H7 (cell line): Measurements from ENCODE around the gene DCN. TPM values are rescaled to one million over a fixed set of nuclear protein-coding genes. Genes with fewer than 3 reads are reported as not detected.

Experiments
- DNase-seq: peaks from one replicate; pipeline ENCODE4 v3.0.0; 2012
- H3K27me3 ChIP-seq: 2 replicates; pipeline ENCODE4 v1.6.0; 2011; ENCODE audit warnings: mild to moderate bottlenecking, low read length; ENCODE audit not compliant: control insufficient read depth, insufficient read depth
- H3K36me3 ChIP-seq: replicated peaks from 2 replicates; pipeline ENCODE4 v1.5.1; 2011; ENCODE audit warnings: low read length; ENCODE audit not compliant: control insufficient read depth, insufficient read depth
- H3K4me3 ChIP-seq: 2 replicates; pipeline ENCODE4 v1.5.1; 2011; ENCODE audit warnings: low read depth, mild to moderate bottlenecking, control low read depth, low read length, moderate library complexity; ENCODE audit not compliant: insufficient read depth
- total RNA-seq: library from RNA; depleted of rRNA; stranded (reverse); fragments of >200 nt; shearing (Covaris generic); gene quantifications from 2 replicates; pipeline ENCODE4 v1.2.3, GENCODE V29; 2014

DCN gene
- total RNA-seq, 1 experiment from 2014 or later: not detected

DNA sequence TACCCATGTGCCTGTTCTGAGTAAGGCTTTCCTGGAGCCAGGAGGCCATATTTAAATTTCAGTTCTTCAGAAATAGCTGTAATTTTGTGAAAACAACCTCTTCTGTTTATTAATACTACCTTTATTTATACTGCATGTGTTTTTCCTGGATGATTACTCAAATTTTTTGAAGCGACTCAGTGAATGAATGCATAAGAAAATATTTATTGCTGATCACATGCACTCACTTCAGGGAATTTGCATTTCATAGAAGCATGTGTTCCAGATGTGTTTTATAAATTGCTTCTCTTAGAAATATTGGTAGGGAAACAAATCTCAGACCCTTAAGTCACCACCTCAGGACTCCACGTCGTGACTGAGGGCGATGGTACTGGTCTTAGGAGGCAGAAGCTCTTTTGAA, 21.8 kb upstream of the DCN start:
- H3K4me3 ChIP-seq: no peak overlapping the region
- no peak for DNase-seq
- H3K27me3 ChIP-seq: no peaks in the 10 kb centered on the region
- no peaks in the 10 kb centered on the region for H3K36me3 ChIP-seq

GRCh38 chr12:91203610-91204009, 21.0 kb upstream of the DCN start:
- Histone ChIP-seq H3K4me3 (no peak overlapping the region), H3K36me3 (no peaks in the 10 kb centered on the region), H3K27me3 (no peaks in the 10 kb centered on the region)
- DNase-seq: no peak

DNA sequence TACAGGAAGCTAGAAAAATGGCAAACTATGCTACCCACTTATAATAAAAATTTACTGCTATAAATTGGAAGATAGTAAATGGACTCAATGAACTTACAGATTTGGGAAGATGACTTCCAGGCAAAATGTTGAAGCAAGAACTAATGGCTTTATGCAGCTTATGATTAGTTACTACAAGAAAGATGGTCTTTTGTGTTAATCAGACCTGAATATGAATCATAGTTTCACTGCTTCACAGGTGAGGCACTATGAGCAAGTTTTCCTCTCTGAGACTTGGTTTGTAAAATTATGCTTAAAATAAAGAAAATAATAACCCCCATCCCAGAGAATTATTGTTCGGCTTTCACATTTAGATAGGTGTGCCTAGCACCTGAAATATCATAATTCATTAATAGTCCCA, 19.8 kb upstream of the DCN start:
- no peaks in the 10 kb centered on the region for H3K27me3 ChIP-seq

DNA sequence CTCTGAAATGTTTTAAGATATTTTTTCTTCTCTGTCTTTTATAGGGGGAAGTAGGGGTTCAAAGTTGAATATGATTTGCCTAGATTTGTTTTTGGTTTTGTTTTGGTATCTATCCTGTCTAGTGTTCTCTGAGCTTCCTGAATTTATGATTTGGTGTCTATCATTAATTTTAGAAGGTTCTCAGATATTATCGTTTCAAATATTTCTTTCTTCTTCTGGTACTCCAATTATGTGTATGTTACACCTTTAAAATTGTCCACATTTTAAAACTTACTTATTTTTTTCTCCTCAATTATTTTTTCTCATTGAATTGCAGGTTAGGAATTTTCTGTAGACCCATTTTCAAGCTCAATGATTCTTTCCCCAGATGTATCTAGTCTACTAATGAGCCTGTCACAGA, 13.8 kb upstream of the DCN start:
- DNase-seq: no peak
- H3K27me3 ChIP-seq: no peaks in the 10 kb centered on the region
- H3K36me3 ChIP-seq: no peaks in the 10 kb centered on the region
- H3K4me3 ChIP-seq: no peak overlapping the region

More for the DNA sequence above, 19.8 kb upstream of the DCN start:
- DNase-seq: no peak
- H3K4me3 ChIP-seq: no peak overlapping the region
- H3K36me3 ChIP-seq: no peaks in the 10 kb centered on the region

GRCh38 chr12:91194500-91194899, 11.9 kb upstream of the DCN start:
- Histone ChIP-seq H3K4me3 (no peak overlapping the region), H3K36me3 (no peaks in the 10 kb centered on the region), H3K27me3 (no peaks in the 10 kb centered on the region)
- no peak for DNase-seq

DNA sequence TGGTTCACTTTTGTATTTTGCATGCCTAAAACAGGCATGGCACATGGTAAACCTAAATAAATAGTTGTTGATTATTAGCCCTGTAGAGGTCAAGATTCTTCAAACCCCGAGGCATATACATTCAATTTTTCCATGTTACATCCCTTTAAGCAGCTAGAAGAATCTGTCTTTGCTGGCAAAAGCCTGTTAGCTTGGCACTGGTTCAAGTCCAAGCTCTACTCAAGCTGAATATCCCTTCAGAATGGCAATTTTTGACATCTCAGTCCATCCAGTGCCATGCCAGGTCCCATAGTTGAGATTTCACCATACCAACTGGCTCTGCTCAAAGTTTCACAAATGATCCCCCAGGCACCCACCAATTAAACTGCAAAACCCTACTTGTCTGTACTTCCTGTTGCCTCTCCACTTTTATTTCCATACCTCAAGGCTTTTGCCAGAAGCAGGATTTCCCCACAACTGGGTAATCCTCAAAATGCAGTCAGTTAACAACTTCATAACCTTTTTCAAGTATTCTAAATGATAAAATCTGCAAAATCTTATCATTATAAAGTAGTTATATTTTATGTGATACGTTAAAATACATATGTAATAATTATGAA, 9.0 kb upstream of the DCN start:
- DNase-seq: no peak
- no peak overlapping the region for H3K4me3 ChIP-seq
- H3K36me3 ChIP-seq: no peaks in the 10 kb centered on the region
- H3K27me3 ChIP-seq: no peaks in the 10 kb centered on the region

DNA sequence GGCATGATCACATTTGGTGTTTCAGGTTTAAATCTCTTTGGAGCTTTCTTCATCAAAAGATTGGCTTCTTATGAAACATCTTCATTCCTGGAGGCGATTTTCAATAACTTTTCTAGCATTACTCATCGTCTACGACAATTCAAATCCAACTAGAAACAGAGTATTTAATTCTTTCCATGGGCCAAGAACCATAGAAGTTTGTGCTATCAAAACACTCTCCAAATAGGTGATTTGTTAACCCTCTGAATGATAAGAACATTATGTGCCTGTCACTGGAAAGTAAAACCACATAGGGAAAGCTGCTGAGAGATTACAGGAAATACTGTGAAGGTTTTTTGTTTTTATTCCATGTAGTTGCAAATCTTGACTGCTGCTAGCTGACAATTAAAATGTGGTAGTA, 6.9 kb upstream of the DCN start:
- no peaks in the 10 kb centered on the region for H3K36me3 ChIP-seq
- no peak for DNase-seq
- no peak overlapping the region for H3K4me3 ChIP-seq
- no peaks in the 10 kb centered on the region for H3K27me3 ChIP-seq

- no peak for DNase-seq
- Histone ChIP-seq H3K27me3 (no peaks in the 10 kb centered on the region), H3K4me3 (no peak overlapping the region), H3K36me3 (no peaks in the 10 kb centered on the region)
Observed at GRCh38 chr12:91188778-91189177, 6.2 kb upstream of the DCN start.

DNA sequence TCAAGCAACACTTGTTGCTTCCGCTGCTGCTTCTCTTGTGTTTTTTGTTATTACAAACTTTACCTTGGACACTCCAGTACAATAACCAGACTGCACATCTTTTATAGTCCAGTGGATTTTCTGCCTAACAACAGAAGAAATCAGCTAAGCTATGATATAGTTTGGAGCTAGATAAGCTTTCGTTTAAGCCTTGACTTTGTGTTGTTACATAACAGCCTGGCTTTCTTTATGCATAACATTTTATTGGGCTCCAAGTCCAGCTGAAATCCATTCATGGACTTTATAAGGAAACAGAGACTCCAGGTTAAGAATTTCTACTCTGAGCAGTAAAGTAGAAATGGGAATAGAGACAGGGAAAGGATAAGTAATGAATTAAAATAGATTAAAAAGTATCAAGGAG, 3.5 kb upstream of the DCN start:
- no peaks in the 10 kb centered on the region for H3K36me3 ChIP-seq
- DNase-seq: no peak
- H3K4me3 ChIP-seq: no peak overlapping the region
- no peaks in the 10 kb centered on the region for H3K27me3 ChIP-seq

- no peak for DNase-seq
- H3K27me3 ChIP-seq: no peaks in the 10 kb centered on the region
- no peaks in the 10 kb centered on the region for H3K36me3 ChIP-seq
- no peak overlapping the region for H3K4me3 ChIP-seq
Observed at GRCh38 chr12:91185421-91185820, 2.8 kb upstream of the DCN start.

- Histone ChIP-seq H3K36me3 (no peaks in the 10 kb centered on the region), H3K27me3 (no peaks in the 10 kb centered on the region), H3K4me3 (no peak overlapping the region)
- no peak for DNase-seq
Observed at GRCh38 chr12:91183551-91183950, 934 bp upstream of the DCN start.

DNA sequence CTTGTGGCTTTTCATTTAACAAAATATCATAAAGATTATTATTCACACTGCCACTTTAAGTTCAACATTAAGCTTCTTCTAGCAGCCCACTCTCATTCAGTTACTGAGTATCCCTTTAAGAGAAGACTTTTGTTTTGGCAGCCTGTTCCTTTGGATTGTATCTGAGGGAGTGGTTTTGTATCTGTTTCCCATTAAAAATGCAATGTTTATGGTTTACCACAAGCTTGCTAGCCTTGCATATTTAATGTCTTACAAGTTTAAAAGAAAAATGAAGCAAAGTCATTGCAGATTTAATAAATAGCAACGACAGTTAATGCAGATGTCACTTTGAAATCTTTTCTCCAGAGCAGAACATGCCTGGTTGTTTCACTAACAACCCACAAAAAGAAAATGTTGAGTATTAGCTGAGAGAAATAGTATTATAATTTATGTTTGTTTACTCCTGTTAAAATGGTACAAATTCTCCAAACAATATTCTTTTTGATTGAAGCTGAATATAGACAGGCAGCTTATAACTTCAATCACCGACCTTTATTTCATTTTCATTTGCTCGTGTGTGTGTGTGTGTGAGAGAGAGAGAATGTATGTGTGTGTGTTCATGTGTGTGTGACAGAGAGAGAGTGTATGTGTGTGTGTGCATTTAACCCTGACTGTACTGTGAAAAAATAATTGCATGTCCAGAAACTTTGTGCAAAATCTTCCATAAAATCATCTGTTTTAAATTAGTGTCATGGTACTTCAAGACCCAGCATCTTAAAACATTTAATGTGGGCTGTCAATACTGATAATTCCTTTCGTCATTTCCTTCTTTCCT, 1.8 kb downstream of the DCN start:
- DNase-seq: no peak
- no peak overlapping the region for H3K4me3 ChIP-seq

DNA sequence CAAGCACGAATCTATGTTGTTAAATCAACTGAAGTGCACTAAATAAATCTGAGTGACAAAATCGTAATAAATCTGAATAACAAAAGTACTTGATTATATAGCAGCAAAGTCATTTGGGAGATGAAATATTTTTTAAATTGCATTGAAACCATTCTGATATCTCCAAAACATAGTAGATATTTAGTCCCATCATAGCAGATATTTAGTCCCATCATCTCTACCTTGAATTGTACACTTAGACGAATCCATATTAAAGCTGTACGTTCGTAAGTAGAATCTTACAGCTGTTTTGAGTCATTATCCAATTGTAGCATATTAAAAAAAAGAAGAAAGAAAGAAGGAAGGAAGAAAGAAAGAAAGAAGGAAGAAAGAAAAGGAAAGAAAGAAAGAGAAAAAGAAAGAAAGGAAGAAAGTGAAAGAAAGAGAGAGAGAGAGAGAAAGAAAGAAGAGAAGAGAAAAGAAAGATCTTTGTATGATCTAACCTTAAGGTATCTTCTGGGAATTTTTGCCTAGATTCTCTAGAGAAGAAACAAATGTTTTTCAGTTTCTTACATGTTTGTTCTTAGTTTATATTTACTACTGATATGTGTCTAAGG, 2.6 kb downstream of the DCN start:
- Histone ChIP-seq H3K36me3 (no peaks in the 10 kb centered on the region), H3K27me3 (no peaks in the 10 kb centered on the region), H3K4me3 (no peak overlapping the region)
- DNase-seq: no peak

More for the DNA sequence above, 1.8 kb downstream of the DCN start:
- Histone ChIP-seq H3K36me3 (no peaks in the 10 kb centered on the region), H3K27me3 (no peaks in the 10 kb centered on the region)

DNA sequence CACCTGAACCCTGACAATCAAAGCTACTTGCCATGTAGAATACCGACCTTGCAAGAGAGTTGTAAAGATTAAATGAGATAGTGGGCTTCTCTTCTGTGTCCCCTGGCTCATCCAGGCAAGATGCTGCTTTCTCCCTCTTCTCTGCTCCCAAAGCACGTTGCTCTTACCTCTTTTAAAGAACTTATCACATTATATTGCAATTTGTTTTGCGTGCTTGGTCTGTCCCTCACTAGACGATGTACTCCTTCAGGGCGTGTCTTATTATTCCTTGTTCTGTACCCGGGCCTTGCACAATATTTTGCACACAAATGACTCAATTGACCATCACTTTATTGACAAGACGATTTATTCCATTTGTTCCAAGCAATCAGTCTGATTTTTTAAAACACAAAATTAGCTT, 3.3 kb downstream of the DCN start:
- Histone ChIP-seq H3K27me3 (no peaks in the 10 kb centered on the region; the same call in 1 of the 2 replicates), H3K4me3 (no peak overlapping the region), H3K36me3 (no peaks in the 10 kb centered on the region)
- no peak for DNase-seq

GRCh38 chr12:91178781-91179180, 3.8 kb downstream of the DCN start:
- DNase-seq: no peak
- H3K36me3 ChIP-seq: no peaks in the 10 kb centered on the region
- no peak overlapping the region for H3K4me3 ChIP-seq
- H3K27me3 ChIP-seq: no peaks in the 10 kb centered on the region; the same call in 1 of the 2 replicates
